WERI-Rb-1 (cell line): ENCODE measurements around the gene GPI.

ENCODE experiments used
- DNase-seq: peaks from one replicate; pipeline ENCODE4 v3.0.0-alpha.2; 2020
- H3K27ac ChIP-seq: fragments of 250-450 bp; sonication (Bioruptor Pico); 2 replicates; pipeline ENCODE4 v1.5.1; 2020; ENCODE audit warnings: mild to moderate bottlenecking, moderate library complexity
- H3K27me3 ChIP-seq: fragments of 250-450 bp; sonication (Bioruptor Pico); 2 replicates; pipeline ENCODE4 v1.5.1; 2021; ENCODE audit warnings: mild to moderate bottlenecking, low read depth, moderate library complexity; ENCODE audit not compliant: insufficient read depth, severe bottlenecking
- H3K36me3 ChIP-seq: fragments of 250-450 bp; sonication (Bioruptor Pico); 2 replicates; pipeline ENCODE4 v1.5.1; 2020; ENCODE audit warnings: mild to moderate bottlenecking, moderate library complexity
- H3K4me3 ChIP-seq: 2 replicates; pipeline ENCODE4 v1.5.1; 2011; ENCODE audit warnings: low read depth, mild to moderate bottlenecking, control low read depth, low read length
- H3K9me3 ChIP-seq: fragments of 250-450 bp; sonication (Bioruptor Pico); 2 replicates; pipeline ENCODE4 v1.5.1; 2021; ENCODE audit warnings: mild to moderate bottlenecking, moderate library complexity; ENCODE audit not compliant: severe bottlenecking
- CTCF ChIP-seq: IDR thresholded peaks from 2 replicates; pipeline ENCODE4 v1.5.1; 2011; ENCODE audit warnings: low read depth, mild to moderate bottlenecking, control low read depth, inconsistent platforms, low read length

Gene GPI

GRCh38 chr19:34332027-34332760 lies 32.8 kb upstream of the GPI start:
- Histone ChIP-seq H3K9me3 (no peaks in the 10 kb centered on the region), H3K27ac (no peak overlapping the region), H3K36me3 (peaks cover 59% of the 10 kb centered on the region), H3K27me3 (no peaks in the 10 kb centered on the region), H3K4me3 (no peak overlapping the region)
- no peak for DNase-seq
- no peak for TF ChIP-seq CTCF

- TF ChIP-seq CTCF, result no peak
These were observed 29.1 kb upstream of the GPI start for GRCh38 chr19:34335914-34336313.

GRCh38 chr19:34336781-34337271 lies 28.2 kb upstream of the GPI start:
- Histone ChIP-seq H3K9me3 (no peaks in the 10 kb centered on the region), H3K27ac (no peak overlapping the region), H3K36me3 (peaks cover 59% of the 10 kb centered on the region), H3K27me3 (no peaks in the 10 kb centered on the region), H3K4me3 (no peak overlapping the region)
- no peak for DNase-seq
- TF ChIP-seq CTCF, result peak; percentile 30; the same call in 1 of the 2 replicates

More at GRCh38 chr19:34335914-34336313, 29.1 kb upstream of the GPI start:
- peaks cover 60% of the 10 kb centered on the region for H3K36me3 ChIP-seq
- H3K4me3 ChIP-seq, result no peak overlapping the region
- DNase-seq, result no peak
- no peak overlapping the region for H3K27ac ChIP-seq
- H3K9me3 ChIP-seq, result no peaks in the 10 kb centered on the region
- no peaks in the 10 kb centered on the region for H3K27me3 ChIP-seq

- Histone ChIP-seq H3K27me3 (no peaks in the 10 kb centered on the region), H3K9me3 (no peaks in the 10 kb centered on the region), H3K36me3 (peaks cover 61% of the 10 kb centered on the region), H3K4me3 (no peak overlapping the region), H3K27ac (no peak overlapping the region)
- TF ChIP-seq CTCF, result no peak
- DNase-seq, result no peak
These were observed 27.3 kb upstream of the GPI start for GRCh38 chr19:34337739-34338138.

GRCh38 chr19:34341935-34342680 lies 22.9 kb upstream of the GPI start:
- H3K27ac ChIP-seq, result no peak overlapping the region
- no peaks in the 10 kb centered on the region for H3K9me3 ChIP-seq
- no peaks in the 10 kb centered on the region for H3K27me3 ChIP-seq
- no peak overlapping the region for H3K4me3 ChIP-seq
- H3K36me3 ChIP-seq, result peaks cover 67% of the 10 kb centered on the region
- TF ChIP-seq CTCF, result no peak
- no peak for DNase-seq
